ENCODE results near the gene SMKR1. TPM values are rescaled to one million over a fixed set of nuclear protein-coding genes. Genes with fewer than 3 reads are reported as not detected.

The SMKR1 gene
- total RNA-seq, 1 donor: 0.31 TPM

GRCh38 chr7:129561677-129562359 is 59.5 kb downstream of the SMKR1 start:
- no peaks in the 10 kb centered on the region for H3K27me3 ChIP-seq (ENCODE audit: insufficient read depth, low read length)
- H3K4me3 ChIP-seq (ENCODE audit: low read length): no peak overlapping the region
- H3K4me1 ChIP-seq (ENCODE audit: insufficient read depth, low read length): peaks cover 30% of the 10 kb centered on the region
- no peaks in the 10 kb centered on the region for H3K9me3 ChIP-seq (ENCODE audit: low read depth, low read length)

Other genes with a start within 250 kb of the SMKR1 start
- gene STRIP2, start 68.1 kb upstream of the SMKR1 start, total RNA-seq: 0.42 TPM
- gene NRF1, start 109.2 kb downstream of the SMKR1 start, total RNA-seq: 34.5 TPM